ENCODE measurements around the gene UGT1A5.

Gene UGT1A5

DNA sequence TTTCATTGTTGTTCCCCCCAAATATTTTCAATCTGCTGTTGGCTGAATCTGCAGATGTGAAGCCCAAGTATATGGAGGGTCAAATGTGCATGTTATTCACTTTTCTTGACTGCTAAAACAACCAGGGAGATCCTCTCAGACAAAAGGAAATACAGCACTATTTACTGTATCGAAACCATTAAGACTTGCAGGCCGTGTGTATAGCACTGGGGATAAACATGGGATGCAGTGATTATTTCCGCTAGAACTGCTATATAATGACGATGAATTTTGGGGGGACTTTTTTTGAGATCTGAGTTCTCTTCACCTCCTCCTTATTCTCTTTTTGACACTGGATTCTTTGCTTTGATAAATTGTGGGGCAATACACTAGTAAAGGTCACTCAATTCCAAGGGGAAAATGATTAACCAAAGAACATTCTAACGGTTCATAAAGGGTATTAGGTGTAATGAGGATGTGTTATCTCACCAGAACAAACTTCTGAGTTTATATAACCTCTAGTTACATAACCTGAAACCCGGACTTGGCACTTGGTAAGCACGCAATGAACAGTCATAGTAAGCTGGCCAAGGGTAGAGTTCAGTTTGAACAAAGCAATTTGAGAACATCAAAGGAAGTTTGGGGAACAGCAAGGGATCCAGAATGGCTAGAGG lies 43.8 kb downstream of the UGT1A5 start:
- TF ChIP-seq GATA3 (IDR thresholded peaks at IDR 0.05; ENCODE audit: low read depth, low read length) (no peak), GATA2 (IDR thresholded peaks at IDR 0.05; ENCODE audit: low read depth, low read length) (no peak)

DNA sequence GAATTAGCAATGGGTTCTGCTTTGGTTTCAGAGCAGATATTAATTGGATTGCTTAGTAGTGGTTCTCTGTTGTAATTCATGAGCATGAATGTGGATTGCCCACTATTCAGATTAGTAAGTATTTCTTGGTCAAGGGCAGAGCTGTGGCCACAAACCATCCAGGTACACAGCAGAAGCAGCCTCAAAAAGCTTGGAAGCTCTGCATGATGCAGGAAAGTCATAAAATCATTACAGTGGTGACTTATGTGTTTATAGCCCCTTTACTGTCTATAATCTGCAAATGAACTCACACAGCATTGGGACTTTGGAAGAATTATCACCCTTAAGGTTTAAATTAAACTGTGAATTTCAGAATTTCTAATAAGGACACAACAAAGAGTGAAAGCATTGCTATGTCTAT lies 45.4 kb downstream of the UGT1A5 start:
- TF ChIP-seq GATA2 (IDR thresholded peaks at IDR 0.05; ENCODE audit: low read depth, low read length) (no peak), GATA3 (IDR thresholded peaks at IDR 0.05; ENCODE audit: low read depth, low read length) (no peak)

DNA sequence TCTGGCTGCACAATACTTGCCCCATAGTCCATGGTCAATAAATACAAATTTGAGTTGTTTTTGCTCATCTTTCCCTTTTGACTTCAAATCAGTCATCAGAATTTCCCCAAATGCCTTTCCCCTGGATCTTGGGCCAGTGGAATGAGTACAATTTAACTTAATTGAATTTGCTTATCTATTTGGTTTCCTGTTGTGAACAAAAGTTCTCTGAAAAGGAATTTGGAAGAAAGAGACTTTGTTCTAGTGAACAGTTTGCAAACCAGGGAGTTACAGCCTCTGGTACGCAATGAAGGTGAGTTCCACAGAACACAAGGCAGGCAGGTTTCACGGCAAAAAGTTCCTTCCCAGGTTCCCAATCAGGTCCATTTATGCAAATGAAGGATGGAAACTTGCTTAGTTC lies 46.1 kb downstream of the UGT1A5 start:
- TF ChIP-seq GATA2 (IDR thresholded peaks at IDR 0.05; ENCODE audit: low read depth, low read length) (no peak), GATA3 (IDR thresholded peaks at IDR 0.05; ENCODE audit: low read depth, low read length) (no peak)

DNA sequence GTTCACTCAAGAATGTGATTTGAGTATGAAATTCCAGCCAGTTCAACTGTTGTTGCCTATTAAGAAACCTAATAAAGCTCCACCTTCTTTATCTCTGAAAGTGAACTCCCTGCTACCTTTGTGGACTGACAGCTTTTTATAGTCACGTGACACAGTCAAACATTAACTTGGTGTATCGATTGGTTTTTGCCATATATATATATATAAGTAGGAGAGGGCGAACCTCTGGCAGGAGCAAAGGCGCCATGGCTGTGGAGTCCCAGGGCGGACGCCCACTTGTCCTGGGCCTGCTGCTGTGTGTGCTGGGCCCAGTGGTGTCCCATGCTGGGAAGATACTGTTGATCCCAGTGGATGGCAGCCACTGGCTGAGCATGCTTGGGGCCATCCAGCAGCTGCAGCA lies 47.3 kb downstream of the UGT1A5 start, which contains the start of gene UGT1A1:
Gene UGT1A1 (plus strand): TSS at position 228 of the 400 bp plus-strand sequence. CDS start 18 bp downstream, at position 246.
- TF ChIP-seq GATA2 (IDR thresholded peaks at IDR 0.05; ENCODE audit: low read depth, low read length) (no peak), GATA3 (IDR thresholded peaks at IDR 0.05; ENCODE audit: low read depth, low read length) (no peak)

DNA sequence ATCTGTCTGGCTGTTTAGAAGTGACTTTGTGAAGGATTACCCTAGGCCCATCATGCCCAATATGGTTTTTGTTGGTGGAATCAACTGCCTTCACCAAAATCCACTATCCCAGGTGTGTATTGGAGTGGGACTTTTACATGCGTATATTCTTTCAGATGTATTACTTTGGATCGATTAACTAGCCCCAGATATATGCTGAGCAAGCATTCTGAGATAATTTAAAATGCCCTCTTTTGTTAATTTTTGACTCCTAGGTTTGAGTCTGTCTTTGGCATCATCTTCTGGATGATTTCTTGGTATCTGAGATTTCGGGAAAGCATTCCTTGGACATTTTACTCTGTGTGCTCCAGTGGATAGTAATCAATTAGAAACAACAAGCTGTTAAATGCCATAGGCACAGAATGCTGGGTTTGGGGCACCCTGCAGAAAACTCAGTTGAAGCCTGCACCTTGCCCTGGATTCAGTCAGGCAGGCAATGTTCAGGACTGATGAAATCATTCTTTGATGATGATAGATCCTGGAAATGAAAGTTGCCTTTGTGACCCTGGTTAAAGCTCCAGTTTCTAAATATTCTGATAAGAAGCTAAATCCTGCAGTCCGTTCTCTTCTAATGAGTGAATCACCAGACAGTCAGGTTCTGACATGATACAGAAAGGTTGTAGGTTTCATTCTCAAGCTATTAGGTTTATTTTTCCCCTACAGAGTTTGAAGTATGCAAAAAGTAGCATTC lies 48.5 kb downstream of the UGT1A5 start:
- TF ChIP-seq GATA3 (IDR thresholded peaks at IDR 0.05; ENCODE audit: low read depth, low read length) (no peak), GATA2 (IDR thresholded peaks at IDR 0.05; ENCODE audit: low read depth, low read length) (no peak)

DNA sequence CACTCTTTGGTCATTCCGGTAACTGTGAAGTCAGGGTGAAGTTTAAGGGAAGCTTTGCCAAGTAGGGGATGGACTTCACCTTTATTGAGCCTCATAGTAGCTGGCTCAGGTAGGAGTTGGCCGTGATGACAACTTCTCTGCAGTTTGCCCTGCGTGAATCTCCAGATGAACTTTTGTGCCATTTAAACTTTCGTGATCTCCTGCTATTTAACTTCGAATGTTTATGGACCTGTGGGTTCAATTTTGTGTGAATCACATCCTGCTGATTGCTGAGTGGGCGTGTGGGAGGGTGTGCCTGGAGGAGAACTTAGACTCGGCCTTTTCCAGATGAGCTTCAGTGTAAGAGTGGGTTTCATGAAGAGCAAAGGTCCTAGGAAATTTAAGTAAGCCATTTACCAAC lies 51.6 kb downstream of the UGT1A5 start:
- TF ChIP-seq GATA2 (IDR thresholded peaks at IDR 0.05; ENCODE audit: low read depth, low read length) (no peak), GATA3 (IDR thresholded peaks at IDR 0.05; ENCODE audit: low read depth, low read length) (no peak)

DNA sequence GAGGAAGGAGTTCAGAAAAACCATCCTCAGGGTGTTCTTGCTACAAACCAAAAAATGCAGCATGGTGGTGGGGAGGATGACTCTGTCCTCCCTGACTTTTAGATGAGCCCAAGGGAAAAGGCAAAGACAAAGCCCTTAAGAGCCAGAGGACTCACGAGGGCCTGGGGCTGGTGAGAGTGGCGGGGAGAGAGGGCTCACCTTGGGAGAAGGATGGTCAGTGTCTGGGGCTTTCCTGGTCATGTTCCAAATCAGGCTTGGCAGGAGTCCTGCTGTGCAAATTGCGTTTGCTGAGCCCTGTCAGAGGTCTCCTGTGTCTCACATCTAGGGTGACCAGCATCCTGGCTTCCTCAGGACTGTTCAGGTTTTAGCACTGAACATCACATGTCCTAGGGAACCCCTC lies 52.1 kb downstream of the UGT1A5 start:
- TF ChIP-seq GATA3 (IDR thresholded peaks at IDR 0.05; ENCODE audit: low read depth, low read length) (no peak), GATA2 (IDR thresholded peaks at IDR 0.05; ENCODE audit: low read depth, low read length) (no peak)

DNA sequence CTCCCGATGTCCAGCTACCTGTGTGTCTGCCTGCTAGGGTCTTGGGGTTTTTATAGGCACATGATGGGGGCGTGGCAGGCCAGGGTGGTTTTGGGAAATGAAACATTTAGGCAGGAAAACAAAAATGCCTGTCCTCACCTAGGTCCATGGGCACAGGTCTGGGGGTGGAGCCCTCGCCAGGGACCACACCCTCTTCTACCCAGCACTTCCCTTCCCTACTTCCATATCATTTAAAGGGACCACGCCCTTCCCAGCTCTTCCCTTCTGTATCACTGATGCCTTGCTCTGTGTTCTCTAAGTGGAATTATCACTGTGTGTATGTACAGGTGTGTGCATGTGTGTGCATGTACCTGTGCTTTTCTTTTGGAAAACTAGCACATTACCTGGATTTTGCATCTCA lies 53.7 kb downstream of the UGT1A5 start:
- no peak for TF ChIP-seq GATA3 (IDR thresholded peaks at IDR 0.05; ENCODE audit: low read depth, low read length)
- no peak for TF ChIP-seq GATA2 (IDR thresholded peaks at IDR 0.05; ENCODE audit: low read depth, low read length)

DNA sequence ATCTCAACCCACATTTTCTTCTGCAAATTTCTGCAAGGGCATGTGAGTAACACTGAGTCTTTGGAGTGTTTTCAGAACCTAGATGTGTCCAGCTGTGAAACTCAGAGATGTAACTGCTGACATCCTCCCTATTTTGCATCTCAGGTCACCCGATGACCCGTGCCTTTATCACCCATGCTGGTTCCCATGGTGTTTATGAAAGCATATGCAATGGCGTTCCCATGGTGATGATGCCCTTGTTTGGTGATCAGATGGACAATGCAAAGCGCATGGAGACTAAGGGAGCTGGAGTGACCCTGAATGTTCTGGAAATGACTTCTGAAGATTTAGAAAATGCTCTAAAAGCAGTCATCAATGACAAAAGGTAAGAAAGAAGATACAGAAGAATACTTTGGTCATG lies 55.4 kb downstream of the UGT1A5 start:
- TF ChIP-seq GATA2 (IDR thresholded peaks at IDR 0.05; ENCODE audit: low read depth, low read length) (no peak), GATA3 (IDR thresholded peaks at IDR 0.05; ENCODE audit: low read depth, low read length) (no peak)

DNA sequence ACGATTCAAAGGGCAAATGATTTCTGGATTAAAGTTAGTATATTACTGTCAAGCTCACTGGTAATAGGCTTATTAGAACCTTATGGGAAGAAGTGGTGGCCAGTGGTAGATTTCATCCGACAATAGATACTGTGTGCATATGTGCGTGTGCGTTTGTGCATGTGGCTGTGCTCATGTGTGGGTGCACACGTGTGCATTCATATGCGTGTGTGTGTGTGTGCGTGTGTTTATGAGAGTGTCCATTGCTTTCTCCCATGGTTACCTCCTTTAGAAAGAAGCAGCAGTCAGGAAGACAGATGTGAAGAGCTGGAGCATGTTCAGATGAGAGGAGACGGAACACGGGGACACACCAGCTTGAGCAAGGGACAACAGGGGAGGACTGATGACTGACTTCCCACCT lies 56.6 kb downstream of the UGT1A5 start:
- TF ChIP-seq GATA3 (IDR thresholded peaks at IDR 0.05; ENCODE audit: low read depth, low read length) (no peak), GATA2 (IDR thresholded peaks at IDR 0.05; ENCODE audit: low read depth, low read length) (no peak)

DNA sequence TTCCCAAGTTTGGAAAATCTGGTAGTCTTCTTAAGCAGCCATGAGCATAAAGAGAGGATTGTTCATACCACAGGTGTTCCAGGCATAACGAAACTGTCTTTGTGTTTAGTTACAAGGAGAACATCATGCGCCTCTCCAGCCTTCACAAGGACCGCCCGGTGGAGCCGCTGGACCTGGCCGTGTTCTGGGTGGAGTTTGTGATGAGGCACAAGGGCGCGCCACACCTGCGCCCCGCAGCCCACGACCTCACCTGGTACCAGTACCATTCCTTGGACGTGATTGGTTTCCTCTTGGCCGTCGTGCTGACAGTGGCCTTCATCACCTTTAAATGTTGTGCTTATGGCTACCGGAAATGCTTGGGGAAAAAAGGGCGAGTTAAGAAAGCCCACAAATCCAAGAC lies 59.4 kb downstream of the UGT1A5 start:
- TF ChIP-seq GATA3 (IDR thresholded peaks at IDR 0.05; ENCODE audit: low read depth, low read length) (no peak), GATA2 (IDR thresholded peaks at IDR 0.05; ENCODE audit: low read depth, low read length) (no peak)

DNA sequence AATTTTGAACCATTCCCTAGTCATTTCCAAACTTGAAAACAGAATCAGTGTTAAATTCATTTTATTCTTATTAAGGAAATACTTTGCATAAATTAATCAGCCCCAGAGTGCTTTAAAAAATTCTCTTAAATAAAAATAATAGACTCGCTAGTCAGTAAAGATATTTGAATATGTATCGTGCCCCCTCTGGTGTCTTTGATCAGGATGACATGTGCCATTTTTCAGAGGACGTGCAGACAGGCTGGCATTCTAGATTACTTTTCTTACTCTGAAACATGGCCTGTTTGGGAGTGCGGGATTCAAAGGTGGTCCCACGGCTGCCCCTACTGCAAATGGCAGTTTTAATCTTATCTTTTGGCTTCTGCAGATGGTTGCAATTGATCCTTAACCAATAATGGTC lies 59.9 kb downstream of the UGT1A5 start:
- TF ChIP-seq GATA2 (IDR thresholded peaks at IDR 0.05; ENCODE audit: low read depth, low read length) (no peak), GATA3 (IDR thresholded peaks at IDR 0.05; ENCODE audit: low read depth, low read length) (no peak)

DNA sequence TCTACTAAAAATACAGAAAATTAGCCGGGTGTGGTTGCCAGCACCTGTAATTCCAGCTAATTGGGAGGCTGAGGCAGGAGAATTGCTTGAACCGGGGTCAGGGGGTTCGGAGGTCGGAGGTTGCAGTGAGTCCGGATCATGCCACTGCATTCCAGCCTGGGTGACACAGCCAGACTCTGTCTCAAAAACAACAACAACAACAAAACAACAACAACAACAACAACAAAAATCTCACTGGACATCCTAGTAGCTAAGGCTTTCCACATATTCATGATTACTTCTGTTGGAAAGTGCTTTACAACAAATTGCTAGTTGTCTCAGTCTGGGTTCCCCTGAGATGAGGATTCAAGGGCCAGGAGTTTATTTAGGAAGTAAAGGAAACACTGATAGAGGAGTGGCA lies 61.1 kb downstream of the UGT1A5 start:
- TF ChIP-seq GATA2 (IDR thresholded peaks at IDR 0.05; ENCODE audit: low read depth, low read length) (no peak), GATA3 (IDR thresholded peaks at IDR 0.05; ENCODE audit: low read depth, low read length) (no peak)

DNA sequence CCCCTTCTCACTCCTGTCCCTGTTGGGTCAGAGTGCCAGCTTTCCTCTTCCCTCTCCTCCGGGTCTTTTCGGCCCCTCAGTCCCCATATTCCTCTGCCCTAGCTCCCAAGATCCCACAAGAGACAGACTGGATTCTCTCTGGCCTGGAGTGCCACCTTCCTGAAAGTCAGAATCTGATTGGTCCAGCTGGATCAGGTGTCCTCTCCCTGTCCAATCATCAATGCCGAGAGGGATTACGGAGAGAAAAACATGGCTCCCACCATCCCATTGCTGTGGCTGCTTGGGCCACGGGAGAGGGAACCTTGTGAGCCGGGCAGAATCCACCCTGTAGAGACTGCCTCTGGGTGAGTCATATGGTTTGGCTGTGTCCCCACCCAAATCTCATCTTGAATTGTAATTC lies 62.7 kb downstream of the UGT1A5 start:
- TF ChIP-seq GATA3 (IDR thresholded peaks at IDR 0.05; ENCODE audit: low read depth, low read length) (no peak), GATA2 (IDR thresholded peaks at IDR 0.05; ENCODE audit: low read depth, low read length) (no peak)

DNA sequence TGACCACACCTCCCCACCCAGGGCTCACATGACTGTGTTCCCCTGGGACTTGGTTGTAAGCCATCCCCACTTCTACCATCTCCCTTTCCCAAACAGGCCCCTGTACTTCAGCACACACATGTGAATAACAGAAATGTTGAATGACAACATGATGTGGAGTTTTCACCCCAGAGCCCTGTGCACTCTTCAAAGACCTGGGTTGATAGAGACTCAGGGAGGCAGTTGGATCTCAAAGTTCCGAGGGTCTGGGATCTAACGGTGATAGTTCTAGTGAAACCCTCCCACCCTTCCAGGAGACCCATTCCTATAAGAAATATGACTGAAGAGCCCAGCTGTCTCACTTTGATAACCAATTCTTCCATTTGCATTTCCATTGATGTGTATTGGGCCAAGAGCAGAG lies 65.3 kb downstream of the UGT1A5 start, which contains the start of gene MROH2A:
Gene MROH2A (plus strand): TSS at position 301 of the 400 bp plus-strand sequence. CDS start 1,029 bp downstream, outside the sequence.
- TF ChIP-seq GATA3 (IDR thresholded peaks at IDR 0.05; ENCODE audit: low read depth, low read length): no peak
- TF ChIP-seq GATA2 (IDR thresholded peaks at IDR 0.05; ENCODE audit: low read depth, low read length): no peak

All from SH-SY5Y (cell line).